GM12891 (cell line): ENCODE data around the gene A4GNT.

Source experiments
- PAX5 ChIP-seq: IDR thresholded peaks from 2 replicates; pipeline ENCODE4 v1.6.1; 2011; ENCODE audit warnings: low read length, moderate library complexity, mild to moderate bottlenecking; ENCODE audit not compliant: insufficient read depth, severe bottlenecking
- POLR2A ChIP-seq: IDR thresholded peaks from 2 replicates; pipeline ENCODE4 v1.6.1; 2011; ENCODE audit warnings: low read depth, low read length, control low read depth
- POLR2AphosphoS5 ChIP-seq: IDR thresholded peaks from 2 replicates; pipeline ENCODE4 v1.6.1; 2011; ENCODE audit warnings: low read depth, low read length, control low read depth
- TAF1 ChIP-seq: IDR thresholded peaks from 2 replicates; pipeline ENCODE4 v1.6.1; 2011; ENCODE audit warnings: low read depth, low read length, control low read depth

DNA sequence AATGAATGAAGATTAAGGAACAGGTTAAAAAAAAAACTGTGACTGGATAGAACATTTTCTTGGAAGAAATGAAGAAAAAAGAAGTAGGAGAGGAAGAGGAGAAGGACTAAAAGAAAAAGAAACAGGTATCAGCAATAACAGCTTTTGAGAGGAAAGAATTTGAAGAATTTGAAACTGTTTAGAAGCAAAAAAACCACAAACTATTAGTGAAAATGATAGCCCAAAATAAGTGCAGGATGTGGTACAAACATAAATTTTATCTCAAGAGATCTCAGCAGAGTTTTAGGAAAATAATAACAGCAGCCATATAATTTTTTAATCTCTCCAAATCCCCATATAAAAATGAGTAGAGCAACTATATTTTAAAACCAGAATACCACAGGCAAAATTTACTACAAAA, 8.8 kb upstream of the A4GNT start:
- TF ChIP-seq POLR2A (no peak), POLR2AphosphoS5 (no peak), PAX5 (no peak), TAF1 (no peak)
